Neural cell (in vitro differentiated cells): ENCODE results near the gene DNAI1.

Experiments
- CTCF ChIP-seq: fragments of 450-650 bp; IDR thresholded peaks from 2 replicates; pipeline ENCODE4 v1.5.1; 2014; ENCODE audit warnings: antibody characterized with exemption, mild to moderate bottlenecking, moderate library complexity; ENCODE audit not compliant: poor library complexity, severe bottlenecking
- EZH2 ChIP-seq: fragments of 200-600, 300-800 bp; shearing (Covaris generic), sonication (generic); IDR thresholded peaks from 2 replicates; pipeline ENCODE4 v1.6.1; 2014; ENCODE audit warnings: antibody characterized with exemption, low read length, borderline replicate concordance, mild to moderate bottlenecking; ENCODE audit not compliant: insufficient read depth, poor library complexity, severe bottlenecking
- POLR2AphosphoS5 ChIP-seq: IDR thresholded peaks from 2 replicates; pipeline ENCODE4 v1.6.1; 2012
- RAD21 ChIP-seq: fragments of 450-650 bp; conservative IDR thresholded peaks from 2 replicates; pipeline ENCODE4 v1.6.1; 2014; ENCODE audit warnings: antibody characterized with exemption, mild to moderate bottlenecking, moderate library complexity
- SMC3 ChIP-seq: fragments of 450-650 bp; conservative IDR thresholded peaks from 2 replicates; pipeline ENCODE4 v1.6.1; 2014; ENCODE audit warnings: antibody characterized with exemption, mild to moderate bottlenecking, moderate library complexity; ENCODE audit not compliant: poor library complexity

GRCh38 chr9:34520096-34520495 lies 61.5 kb downstream of the DNAI1 start:
- no peak for TF ChIP-seq CTCF
- TF ChIP-seq POLR2AphosphoS5, result no peak
- TF ChIP-seq RAD21, result no peak
- TF ChIP-seq SMC3, result no peak
- TF ChIP-seq EZH2, result no peak
